Esophagus (tissue), 2 donors: Measurements from ENCODE around the gene PCSK9. TPM values are rescaled to one million over a fixed set of nuclear protein-coding genes. Genes with fewer than 3 reads are reported as not detected.
"Not testable (repeated sequence)": the region's sequence is repeated elsewhere in the genome, so short reads cannot be mapped to it uniquely, and the experiment has no call there.

Experiments used
- H3K27ac ChIP-seq, 2 donors: one replicate each; pipeline ENCODE4 v1.5.1; 2013; ENCODE audit warnings: low read depth in 2 of 2, mild to moderate bottlenecking in 2 of 2, inconsistent platforms in 1 of 2, low read length in 1 of 2, moderate library complexity in 1 of 2
- H3K27me3 ChIP-seq, 2 donors: one replicate each; pipeline ENCODE4 v1.6.1; 2013; ENCODE audit warnings: low read length in 2 of 2, control low read depth in 1 of 2, mild to moderate bottlenecking in 1 of 2; ENCODE audit not compliant: insufficient read depth in 2 of 2, control insufficient read depth in 1 of 2
- H3K36me3 ChIP-seq, 2 donors: one replicate each; pipeline ENCODE4 v1.6.1; 2013; ENCODE audit warnings: low read length in 1 of 2; ENCODE audit not compliant: control insufficient read depth in 2 of 2, insufficient read depth in 2 of 2
- H3K4me1 ChIP-seq, 2 donors: one replicate each; pipeline ENCODE4 v1.6.1; 2013; ENCODE audit warnings: low read length in 1 of 2; ENCODE audit not compliant: control insufficient read depth in 2 of 2, insufficient read depth in 2 of 2
- H3K4me3 ChIP-seq, 2 donors: one replicate each; pipeline ENCODE4 v1.5.1; 2013; ENCODE audit warnings: low read length in 2 of 2, mild to moderate bottlenecking in 2 of 2, low read depth in 1 of 2, moderate library complexity in 1 of 2
- H3K9me3 ChIP-seq, 2 donors: one replicate each; pipeline ENCODE4 v1.6.1; 2013; ENCODE audit warnings: mild to moderate bottlenecking in 2 of 2, low read depth in 1 of 2, low read length in 1 of 2, moderate library complexity in 1 of 2; ENCODE audit not compliant: control insufficient read depth in 2 of 2, insufficient read depth in 1 of 2
- WGBS, 2 donors: extraction: QIAGEN DNeasy Blood & Tissue Kit; methylation state at CpG; one replicate each; pipeline ENCODE4 v1.1.7; 2013; 5-methylcytosine and 5-hydroxymethylcytosine counted together
- polyA plus RNA-seq, 2 donors: library from polyadenylated mRNA; stranded (reverse); fragments of 200-250 nt; gene quantifications; one replicate each; pipeline ENCODE4 v1.2.3, GENCODE V29; 2013
- donor health status: healthy with polysubstance abuse.
- donor health status: Bipolar disorder and iron deficiency.

PCSK9 gene
- polyA plus RNA-seq, 2 donors: 5.1 to 5.3 TPM

- 81 to 84% methylated on average over 3 of the region's 3 CpGs for WGBS, 2 donors
- H3K9me3 ChIP-seq: peaks cover 0 to 2% of the 10 kb centered on the region in 2 donors
- H3K4me3 ChIP-seq: no peak overlapping the region
- H3K4me1 ChIP-seq: no peaks in the 10 kb centered on the region
- H3K27ac ChIP-seq: no peak overlapping the region
- no peaks in the 10 kb centered on the region for H3K36me3 ChIP-seq
- H3K27me3 ChIP-seq: no peaks in the 10 kb centered on the region
Observed at GRCh38 chr1:55007625-55008024, 31.7 kb upstream of the PCSK9 start.

- Histone ChIP-seq H3K36me3 (no peaks in the 10 kb centered on the region), H3K27ac (no peak overlapping the region)
Observed at GRCh38 chr1:55010194-55010886, 29.0 kb upstream of the PCSK9 start.

GRCh38 chr1:55010887-55011217, 28.5 kb upstream of the PCSK9 start:
- Histone ChIP-seq H3K9me3 (peaks cover 0 to 2% of the 10 kb centered on the region in 2 donors), H3K27ac (no peak overlapping the region), H3K36me3 (no peaks in the 10 kb centered on the region), H3K4me3 (no peak overlapping the region), H3K4me1 (no peaks in the 10 kb centered on the region), H3K27me3 (no peaks in the 10 kb centered on the region)
- WGBS, 2 donors: 86 to 89% methylated on average over 7 of the region's 7 CpGs

More at GRCh38 chr1:55010194-55010886, 29.0 kb upstream of the PCSK9 start:
- H3K27me3 ChIP-seq: no peaks in the 10 kb centered on the region
- no peak overlapping the region for H3K4me3 ChIP-seq
- peaks cover 0 to 2% of the 10 kb centered on the region in 2 donors for H3K9me3 ChIP-seq
- H3K4me1 ChIP-seq: no peaks in the 10 kb centered on the region
- WGBS, 2 donors: 85 to 89% methylated on average over 9 of the region's 9 CpGs

- no peaks in the 10 kb centered on the region for H3K27me3 ChIP-seq
- peaks cover 0 to 2% of the 10 kb centered on the region in 2 donors for H3K9me3 ChIP-seq
- no peak overlapping the region for H3K27ac ChIP-seq
- WGBS, 2 donors: 57 to 83% methylated on average over 1 of the region's 1 CpG
- no peaks in the 10 kb centered on the region for H3K36me3 ChIP-seq
- H3K4me3 ChIP-seq: no peak overlapping the region
- no peaks in the 10 kb centered on the region for H3K4me1 ChIP-seq
Observed at GRCh38 chr1:55012661-55013060, 26.7 kb upstream of the PCSK9 start.

GRCh38 chr1:55015123-55015522, 24.2 kb upstream of the PCSK9 start:
- Histone ChIP-seq H3K27me3 (no peaks in the 10 kb centered on the region), H3K36me3 (no peaks in the 10 kb centered on the region), H3K27ac (no peak overlapping the region), H3K4me1 (no peaks in the 10 kb centered on the region), H3K4me3 (no peak overlapping the region), H3K9me3 (no peaks in the 10 kb centered on the region)
- 77 to 88% methylated on average over 5 of the region's 5 CpGs for WGBS, 2 donors

- Histone ChIP-seq H3K4me3 (no peak overlapping the region), H3K4me1 (no peaks in the 10 kb centered on the region), H3K27ac (no peak overlapping the region), H3K9me3 (no peaks in the 10 kb centered on the region), H3K27me3 (no peaks in the 10 kb centered on the region), H3K36me3 (no peaks in the 10 kb centered on the region)
- WGBS, 2 donors: 69 to 71% methylated on average over 12 of the region's 12 CpGs
Observed at GRCh38 chr1:55015731-55016620, 23.4 kb upstream of the PCSK9 start.

- Histone ChIP-seq H3K9me3 (no peaks in the 10 kb centered on the region), H3K4me3 (no peak overlapping the region), H3K27ac (no peak overlapping the region), H3K4me1 (peaks cover 0 to 3% of the 10 kb centered on the region in 2 donors), H3K27me3 (no peaks in the 10 kb centered on the region), H3K36me3 (no peaks in the 10 kb centered on the region)
- WGBS, 2 donors: 77 to 87% methylated on average over 9 of the region's 9 CpGs
Observed at GRCh38 chr1:55018395-55018794, 21.0 kb upstream of the PCSK9 start.

- no peak overlapping the region for H3K27ac ChIP-seq
- H3K4me1 ChIP-seq: peaks cover 0 to 3% of the 10 kb centered on the region in 2 donors
- no peaks in the 10 kb centered on the region for H3K27me3 ChIP-seq
- H3K9me3 ChIP-seq: no peaks in the 10 kb centered on the region
- WGBS, 2 donors: 41 to 45% methylated on average over 15 of the region's 15 CpGs
- no peak overlapping the region for H3K4me3 ChIP-seq
- no peaks in the 10 kb centered on the region for H3K36me3 ChIP-seq
Observed at GRCh38 chr1:55021942-55022546, 17.3 kb upstream of the PCSK9 start.

GRCh38 chr1:55024163-55024562, 15.2 kb upstream of the PCSK9 start:
- not testable (repeated sequence) for H3K27me3 ChIP-seq, H3K9me3 ChIP-seq, H3K36me3 ChIP-seq, H3K27ac ChIP-seq, H3K4me3 ChIP-seq, H3K4me1 ChIP-seq
- WGBS, 2 donors: 76 to 86% methylated on average over 7 to 9 of the region's 10 CpGs
